IMR-90 (cell line): ENCODE results near the gene RAD51B. TPM values are rescaled to one million over a fixed set of nuclear protein-coding genes. Genes with fewer than 3 reads are reported as not detected.

ENCODE experiments used
- ATAC-seq: fragments of 200-7000 bp; cut with Tn5 transposase; 2 replicates; pipeline ENCODE4 v1.9.1; 2020; ENCODE audit warnings: low read depth, mild to moderate bottlenecking, moderate library complexity
- BruUV-seq: library from RNA; stranded (reverse); fragments of 400-500 nt; replicated peaks from 2 replicates; lab custom pipeline; 2021; lab: Mats Ljungman, UMichigan
- CTCF ChIA-PET: fragments of 300-600 bp; formaldehyde crosslinking; extraction: SDS; loops from one replicate; lab custom pipeline; 2021; ENCODE audit warnings: antibody characterized with exemption; lab: Yijun Ruan, JAX
- POLR2A ChIA-PET: fragments of 300-600 bp; sonication (Branson Sonifier 250); formaldehyde crosslinking; loops from one replicate; lab custom pipeline; 2022; ENCODE audit warnings: antibody characterized with exemption; ENCODE audit not compliant: unreplicated experiment; lab: Charles Lee
- DNase-seq: peaks from one replicate; pipeline ENCODE4 v3.0.0; 2013
- H2AFZ ChIP-seq: replicated peaks from 2 replicates; pipeline ENCODE3; 2013; ENCODE audit warnings: low read length, mild to moderate bottlenecking; ENCODE audit not compliant: poor library complexity
- H2AK5ac ChIP-seq: 2 replicates; pipeline ENCODE4 v1.6.1; 2013; ENCODE audit warnings: low read depth, low read length, inconsistent platforms
- H2AK9ac ChIP-seq: replicated peaks from 2 replicates; pipeline ENCODE3; 2013; ENCODE audit warnings: mild to moderate bottlenecking, low read depth, low read length, moderate library complexity; ENCODE audit not compliant: poor library complexity
- H2BK120ac ChIP-seq: 2 replicates; pipeline ENCODE4 v1.6.1; 2013; ENCODE audit warnings: low read depth, low read length, inconsistent platforms
- H2BK15ac ChIP-seq: 3 replicates; pipeline ENCODE4 v1.6.1; 2013; ENCODE audit warnings: low read depth, low read length, inconsistent platforms
- H2BK20ac ChIP-seq: 2 replicates; pipeline ENCODE4 v1.6.1; 2013; ENCODE audit warnings: low read depth, mild to moderate bottlenecking, inconsistent platforms, low read length, moderate library complexity
- H2BK5ac ChIP-seq: 2 replicates; pipeline ENCODE4 v1.6.1; 2013; ENCODE audit warnings: mild to moderate bottlenecking, low read depth, low read length, inconsistent platforms; ENCODE audit not compliant: poor library complexity, severe bottlenecking
- H3K14ac ChIP-seq: replicated peaks from 2 replicates; pipeline ENCODE4 v1.6.1; 2013; ENCODE audit warnings: low read depth, low read length, inconsistent platforms
- H3K18ac ChIP-seq: 2 replicates; pipeline ENCODE4 v1.6.1; 2013; ENCODE audit warnings: low read depth, low read length, control low read depth
- H3K23ac ChIP-seq: 2 replicates; pipeline ENCODE4 v1.6.1; 2013; ENCODE audit warnings: low read depth, low read length, inconsistent platforms
- H3K27ac ChIP-seq: 2 replicates; pipeline ENCODE4 v1.5.1; 2013; ENCODE audit warnings: mild to moderate bottlenecking, control low read depth, low read length; ENCODE audit not compliant: insufficient read depth
- H3K27me3 ChIP-seq: 2 replicates; pipeline ENCODE4 v1.6.1; 2013; ENCODE audit warnings: low read length; ENCODE audit not compliant: control insufficient read depth, insufficient read depth
- H3K36me3 ChIP-seq: 2 replicates; pipeline ENCODE4 v1.6.1; 2013; ENCODE audit warnings: low read length, mixed read lengths; ENCODE audit not compliant: control insufficient read depth, insufficient read depth
- H3K4ac ChIP-seq: 2 replicates; pipeline ENCODE4 v1.6.1; 2013; ENCODE audit warnings: low read depth, low read length, inconsistent platforms
- H3K4me1 ChIP-seq: 2 replicates; pipeline ENCODE4 v1.6.1; 2013; ENCODE audit warnings: low read length, mixed read lengths; ENCODE audit not compliant: control insufficient read depth, insufficient read depth
- H3K4me2 ChIP-seq: 2 replicates; pipeline ENCODE4 v1.6.1; 2013; ENCODE audit warnings: low read depth, mild to moderate bottlenecking, control low read depth, low read length, moderate library complexity
- H3K4me3 ChIP-seq: 2 replicates; pipeline ENCODE4 v1.5.1; 2013; ENCODE audit warnings: low read depth, mild to moderate bottlenecking, control low read depth, low read length, moderate library complexity; ENCODE audit not compliant: insufficient read depth
- H3K56ac ChIP-seq: 2 replicates; pipeline ENCODE4 v1.6.1; 2013; ENCODE audit warnings: low read length, inconsistent platforms; ENCODE audit not compliant: insufficient read depth; ENCODE audit errors: extremely low read depth
- H3K79me1 ChIP-seq, 2 experiments: 2 replicates each; pipeline ENCODE4 v1.6.1; 2013; ENCODE audit warnings: low read length in 2 of 2, inconsistent platforms in 1 of 2, low read depth in 1 of 2
- H3K9ac ChIP-seq: 2 replicates; pipeline ENCODE4 v1.6.1; 2013; ENCODE audit warnings: low read depth, low read length, control low read depth
- H3K9me1 ChIP-seq: 2 replicates; pipeline ENCODE4 v1.6.1; 2013; ENCODE audit warnings: low read length, inconsistent platforms; ENCODE audit not compliant: insufficient read depth
- H3K9me3 ChIP-seq: 2 replicates; pipeline ENCODE4 v1.6.1; 2013; ENCODE audit warnings: low read length; ENCODE audit not compliant: control insufficient read depth, insufficient read depth
- H4K20me1 ChIP-seq: 2 replicates; pipeline ENCODE4 v1.6.1; 2013; ENCODE audit warnings: low read length, inconsistent platforms; ENCODE audit not compliant: insufficient read depth
- H4K5ac ChIP-seq: 2 replicates; pipeline ENCODE4 v1.6.1; 2013; ENCODE audit warnings: mild to moderate bottlenecking, low read depth, low read length, control low read depth
- H4K8ac ChIP-seq, 2 experiments: 2 replicates each; pipeline ENCODE4 v1.6.1; 2013; ENCODE audit warnings: low read depth in 2 of 2, low read length in 2 of 2, control low read depth in 1 of 2, inconsistent platforms in 1 of 2
- H4K91ac ChIP-seq: 2 replicates; pipeline ENCODE4 v1.6.1; 2013; ENCODE audit warnings: low read depth, low read length, inconsistent platforms; ENCODE audit not compliant: insufficient read depth
- CEBPB ChIP-seq: IDR thresholded peaks from 2 replicates; pipeline ENCODE4 v1.6.1; 2012; ENCODE audit warnings: low read depth, low read length, improper control_type of control experiment
- NFE2L2 ChIP-seq: fragments of 150-350 bp; IDR thresholded peaks from 2 replicates; pipeline ENCODE4 v1.6.1; 2016; ENCODE audit warnings: low read depth, mild to moderate bottlenecking, low read length
- RCOR1 ChIP-seq: IDR thresholded peaks from 2 replicates; pipeline ENCODE4 v1.6.1; 2012; ENCODE audit warnings: mild to moderate bottlenecking, low read length, improper control_type of control experiment; ENCODE audit not compliant: insufficient replicate concordance
- WGBS, 2 experiments: methylation state at CpG; one replicate each; pipeline versions ENCODE4 v1.1.5 to v1.1.7; 2013; ENCODE audit warnings: missing lambda C conversion rate in 2 of 2; ENCODE audit not compliant: insufficient read length in 1 of 2; ENCODE audit errors: extremely low coverage in 2 of 2; 5-methylcytosine and 5-hydroxymethylcytosine counted together
- dilution Hi-C: fragments of 300-500 bp; cut with HindIII; formaldehyde crosslinking; loops from one replicate; pipeline ENCODE4 v1.14.3; 2018; ENCODE audit warnings: low sequenced_read_pairs; ENCODE audit not compliant: unreplicated experiment
- in situ Hi-C: fragments of 300-500 bp; cut with MboI; formaldehyde crosslinking; loops from 3 replicates; pipeline ENCODE4 v1.14.3; 2019; ENCODE audit warnings: low sequenced_read_pairs, inconsistent platforms, mixed read lengths
- intact Hi-C: fragments of 100-400 bp; cut with micrococcal nuclease; formaldehyde crosslinking; loops from 2 replicates; pipeline ENCODE4 v1.10.0; 2022
- polyA plus RNA-seq, 3 experiments: library from polyadenylated mRNA; depleted of rRNA; stranded (reverse); fragments of >200 nt; gene quantifications; 2 replicates each; pipeline ENCODE4 v1.2.3, GENCODE V29; 2012; ENCODE audit warnings: low replicate concordance in 1 of 3
- total RNA-seq: library from RNA; depleted of rRNA; stranded (reverse); fragments of >200 nt; gene quantifications from 2 replicates; pipeline ENCODE4 v1.2.3, GENCODE V29; 2012

Gene RAD51B
- total and polyA plus RNA-seq, 2 of the 4 experiments (the other 2 are of a cell fraction) = 5.1 to 18.8 TPM

- no peak for TF ChIP-seq RCOR1
These were observed 585.1 kb downstream of the RAD51B start (continued) for GRCh38 chr14:68404652-68405183.

- Histone ChIP-seq H2BK120ac (no peak overlapping the region), H3K27me3 (no peaks in the 10 kb centered on the region), H3K9me3 (no peaks in the 10 kb centered on the region), H2AK5ac (no peak overlapping the region), H2BK20ac (peak overlapping the region; percentile 5; the same call in 1 of the 2 replicates), H4K5ac (no peak overlapping the region), H3K56ac (no peak overlapping the region), H3K79me1 (peaks cover 0 to 4% of the 10 kb centered on the region in 2 experiments; a peak in 1 of 4 replicates), H3K9me1 (peaks cover 10% of the 10 kb centered on the region), H3K4me2 (no peak overlapping the region), H3K23ac (no peak overlapping the region), H2AK9ac (no peak overlapping the region), H3K14ac (no peak overlapping the region), H4K8ac (no peak overlapping the region), H2AFZ (no peak overlapping the region), H2BK15ac (no peak overlapping the region), H3K4me3 (no peak overlapping the region), H3K4me1 (peaks cover 22% of the 10 kb centered on the region), H4K20me1 (no peaks in the 10 kb centered on the region), H4K91ac (no peak overlapping the region), H3K9ac (no peak overlapping the region), H3K18ac (no peak overlapping the region), H3K27ac (no peak overlapping the region), H2BK5ac (peak overlapping the region; percentile 58), H3K4ac (no peak overlapping the region), H3K36me3 (no peaks in the 10 kb centered on the region)
- in situ Hi-C loops (no loop called here), dilution Hi-C loops (no loop called here), intact Hi-C loops (loop anchor here (5.0 kb wide), 1 partner anchor 464 kb away; no protein-coding TSS in a partner anchor)
- WGBS, 2 experiments = no CpG with 5 or more reads among the region's 1 CpG
- TF ChIP-seq NFE2L2 (no peak), CEBPB (peak; percentile 53; the same call in 1 of the 2 replicates)
- BruUV-seq = no TSS peak
- peak; percentile 55 for ATAC-seq
- POLR2A ChIA-PET = interaction anchor here (1.0 kb wide), 1 partner anchor 384 kb away, joined by 19 read pairs; no protein-coding TSS in a partner anchor
- CTCF ChIA-PET = interaction anchor here (0.6 to 0.7 kb wide), 3 partner anchors 138 to 418 kb away, joined by 3 to 4 read pairs (median 4); no protein-coding TSS in a partner anchor
- peak; percentile 68 for DNase-seq
These were observed 586.4 kb downstream of the RAD51B start for GRCh38 chr14:68405961-68406360.
